SH-SY5Y (cell line): ENCODE data around the gene TRPM5.

Experiments used
- GATA2 ChIP-seq: IDR thresholded peaks from 2 replicates; pipeline ENCODE4 v1.6.1; 2011; ENCODE audit warnings: mild to moderate bottlenecking, low read depth, low read length
- GATA3 ChIP-seq: IDR thresholded peaks from 2 replicates; pipeline ENCODE4 v1.6.1; 2011; ENCODE audit warnings: low read depth, mild to moderate bottlenecking, low read length, moderate library complexity

GRCh38 chr11:2484576-2485125 lies 40.3 kb upstream of the TRPM5 start:
- TF ChIP-seq GATA3 (no peak), GATA2 (no peak)
